ENCODE results near the gene CCDC182.

The CCDC182 gene

DNA sequence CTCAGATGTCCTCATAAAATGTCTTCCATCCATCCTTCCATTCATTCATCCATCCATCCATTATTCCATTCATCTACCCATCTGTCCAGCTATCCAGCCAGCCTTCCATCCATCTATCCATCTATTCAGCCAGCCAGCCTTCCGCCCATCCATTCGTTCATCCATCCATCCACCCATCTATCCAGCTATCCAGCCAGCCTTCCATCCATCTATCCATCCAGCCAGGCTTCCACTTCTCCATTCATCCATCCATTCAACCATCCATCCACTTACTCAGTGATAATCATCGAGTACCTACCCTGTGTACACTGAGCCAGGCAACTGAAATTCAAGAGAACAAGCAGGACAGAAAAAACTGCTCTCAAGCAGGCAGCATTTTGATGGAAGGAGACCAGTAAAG, 4.6 kb upstream of the CCDC182 start:
- TF ChIP-seq ZNF274 (IDR thresholded peaks at IDR 0.05; ENCODE audit: low read depth, low read length): no peak
- H3K4me3 ChIP-seq (ENCODE audit: low read length): no peak overlapping the region

DNA sequence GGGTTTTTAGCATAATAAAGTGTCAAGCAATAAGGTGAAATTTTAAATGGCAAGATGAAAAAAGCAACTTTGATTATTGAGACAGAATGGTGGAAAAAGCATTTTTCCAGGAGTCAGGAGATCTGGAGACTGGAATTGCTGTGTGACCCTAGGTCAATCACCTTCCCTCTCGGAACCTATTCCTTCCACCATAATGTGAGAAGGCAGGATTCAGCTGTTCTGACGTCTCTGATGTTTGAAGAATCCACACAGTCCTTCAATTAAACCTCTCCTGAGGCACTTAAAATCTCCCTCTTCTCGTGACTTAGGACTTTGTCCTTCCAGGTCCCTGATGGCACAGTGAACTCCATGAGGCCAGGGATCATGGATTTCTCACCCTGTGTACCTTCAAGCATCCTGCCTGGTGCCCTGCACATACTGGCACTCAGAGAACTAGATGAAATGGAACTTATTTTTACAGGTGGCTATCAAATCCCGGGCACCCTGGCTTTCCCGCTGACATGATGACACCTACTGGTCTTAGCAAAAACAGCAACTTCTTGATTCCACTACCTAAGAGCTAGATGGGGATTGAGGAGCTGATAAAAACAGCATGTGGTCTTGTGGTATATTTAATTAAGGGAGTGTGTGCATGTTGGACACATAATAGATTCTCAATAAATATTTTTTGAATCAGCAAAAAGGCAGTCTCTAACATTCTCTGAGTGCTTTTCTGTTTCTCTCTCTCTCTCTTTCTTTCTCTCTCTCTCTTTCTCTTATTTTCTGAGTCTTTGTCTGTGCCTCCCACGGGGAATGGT, 2.3 kb upstream of the CCDC182 start:
- TF ChIP-seq ZNF274 (IDR thresholded peaks at IDR 0.05; ENCODE audit: low read depth, low read length): no peak
- no peak overlapping the region for H3K4me3 ChIP-seq (ENCODE audit: low read length)

DNA sequence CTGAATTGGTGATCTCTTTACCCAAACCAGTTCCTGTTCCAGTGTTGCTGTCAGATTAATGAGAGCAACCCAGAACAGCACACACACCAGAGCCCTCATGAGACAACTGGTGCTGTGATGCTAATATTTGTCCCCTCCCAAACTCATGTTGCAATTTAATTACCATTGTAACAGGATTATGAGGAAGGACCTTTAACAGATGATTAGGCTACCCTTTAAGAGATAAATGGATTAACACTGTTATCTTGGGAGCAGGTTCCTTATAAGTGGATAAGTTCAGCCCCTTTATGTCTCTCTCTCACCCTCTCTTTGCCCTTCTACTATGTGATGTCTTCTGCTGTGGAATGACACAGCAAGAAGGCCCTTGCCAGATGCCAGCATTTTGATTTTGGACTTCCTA, 1.1 kb upstream of the CCDC182 start:
- TF ChIP-seq ZNF274 (IDR thresholded peaks at IDR 0.05; ENCODE audit: low read depth, low read length): no peak
- H3K4me3 ChIP-seq (ENCODE audit: low read length): no peak overlapping the region

DNA sequence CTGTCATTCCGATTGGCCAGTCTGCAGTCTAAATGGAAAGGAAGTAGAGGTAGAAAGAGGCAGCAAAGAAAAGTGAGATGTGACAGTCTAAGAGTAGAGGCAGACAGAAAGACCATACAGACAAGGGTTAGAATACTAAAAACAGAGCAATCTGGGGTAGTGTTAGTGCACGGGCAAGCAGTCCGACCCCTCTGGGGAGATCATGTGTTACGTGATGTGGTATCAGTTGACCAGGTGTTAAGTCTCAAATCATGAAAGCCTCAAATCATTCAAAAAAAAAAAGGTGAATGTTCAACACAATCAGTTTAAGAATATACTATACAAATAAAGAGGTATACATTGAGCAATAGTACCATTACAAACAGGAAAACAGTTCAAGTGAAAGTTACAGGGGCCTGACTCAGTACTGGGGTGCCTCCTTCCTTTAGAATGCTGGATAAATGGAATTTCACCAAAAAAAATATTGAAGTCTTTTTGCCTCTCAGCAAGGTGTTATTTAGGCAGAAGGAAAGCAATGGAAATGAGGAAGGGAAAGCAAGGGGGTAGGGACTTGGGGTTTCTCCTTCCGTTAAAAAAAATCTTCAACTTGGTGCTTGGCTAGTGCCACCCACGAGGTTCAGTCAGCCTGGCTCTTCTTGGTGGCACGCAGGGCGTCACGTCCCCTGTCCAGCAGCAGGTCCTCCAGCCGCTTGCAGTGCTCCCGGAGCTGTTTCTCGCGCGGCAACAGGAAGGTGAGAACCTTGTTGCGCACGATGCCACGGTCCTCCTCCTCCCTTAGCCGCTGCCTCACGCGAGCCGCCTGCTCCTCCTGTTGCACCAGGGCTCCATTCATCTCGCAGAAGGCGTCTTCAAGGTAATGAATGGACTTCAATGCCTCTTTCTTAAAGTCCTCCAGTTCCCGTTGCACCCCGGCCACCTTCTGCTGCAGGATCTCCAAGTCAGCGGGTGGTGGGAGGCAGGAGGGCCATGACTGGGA, 616 bp downstream of the CCDC182 start:
- no peak for TF ChIP-seq ZNF274 (IDR thresholded peaks at IDR 0.05; ENCODE audit: low read depth, low read length)

DNA sequence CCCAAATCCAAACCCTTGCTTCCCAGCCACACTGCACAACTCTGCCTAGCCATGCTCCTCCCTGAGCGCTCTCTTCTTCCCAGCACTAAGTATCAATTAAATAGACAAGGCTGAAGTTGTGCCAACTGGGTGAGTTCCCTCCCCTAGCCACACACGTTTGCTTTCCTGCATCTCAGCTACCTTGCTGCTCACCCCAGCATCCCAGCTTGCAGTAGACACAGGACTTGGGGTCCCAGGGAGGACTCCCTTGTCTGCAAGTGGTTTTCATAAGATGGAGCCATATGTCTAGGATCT, 4.9 kb downstream of the CCDC182 start:
- no peak for TF ChIP-seq ZNF274 (IDR thresholded peaks at IDR 0.05; ENCODE audit: low read depth, low read length)
- H3K4me3 ChIP-seq (ENCODE audit: low read length): no peak overlapping the region

More for the DNA sequence above, 616 bp downstream of the CCDC182 start:
- H3K4me3 ChIP-seq (ENCODE audit: low read length): no peak overlapping the region

DNA sequence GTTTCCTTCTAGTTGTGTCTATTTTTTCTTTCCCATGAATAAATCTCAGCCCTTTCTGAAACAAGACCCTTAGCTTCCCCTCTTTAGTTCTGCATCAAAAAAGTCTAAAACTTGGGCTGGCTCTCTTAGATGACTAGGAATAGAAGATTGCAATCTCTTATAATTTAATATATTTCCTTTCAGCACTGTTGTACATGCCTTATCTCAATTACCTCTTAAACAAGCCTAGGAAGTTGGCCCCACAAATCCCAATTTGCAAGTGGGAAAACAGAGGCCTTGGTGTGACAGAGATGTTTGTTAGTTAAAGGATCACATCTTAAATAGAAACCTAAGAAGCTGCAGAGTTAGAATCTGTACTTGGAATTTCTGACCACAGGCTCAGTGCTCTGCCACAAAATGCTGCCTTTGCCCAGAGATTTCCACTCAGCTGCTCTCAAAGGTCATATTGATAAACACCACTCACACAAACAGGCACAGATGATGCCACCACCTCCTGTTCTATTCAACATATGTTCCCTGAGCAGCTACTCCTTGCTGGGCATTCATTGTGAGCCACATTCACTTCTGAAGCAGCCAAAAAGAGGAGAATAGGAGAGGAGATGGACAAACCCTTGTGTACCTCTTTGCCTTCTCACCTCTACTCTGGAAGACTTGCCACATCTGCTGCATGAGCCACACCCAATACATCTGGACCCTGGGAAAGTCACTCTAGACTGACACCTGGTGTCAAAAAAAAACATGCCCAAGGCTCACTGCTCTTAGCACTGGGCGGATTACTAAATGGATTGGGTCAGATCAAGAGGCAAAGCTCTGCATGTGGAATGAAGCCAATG, 5.5 kb downstream of the CCDC182 start:
- no peak overlapping the region for H3K4me3 ChIP-seq (ENCODE audit: low read length)
- no peak for TF ChIP-seq ZNF274 (IDR thresholded peaks at IDR 0.05; ENCODE audit: low read depth, low read length)

DNA sequence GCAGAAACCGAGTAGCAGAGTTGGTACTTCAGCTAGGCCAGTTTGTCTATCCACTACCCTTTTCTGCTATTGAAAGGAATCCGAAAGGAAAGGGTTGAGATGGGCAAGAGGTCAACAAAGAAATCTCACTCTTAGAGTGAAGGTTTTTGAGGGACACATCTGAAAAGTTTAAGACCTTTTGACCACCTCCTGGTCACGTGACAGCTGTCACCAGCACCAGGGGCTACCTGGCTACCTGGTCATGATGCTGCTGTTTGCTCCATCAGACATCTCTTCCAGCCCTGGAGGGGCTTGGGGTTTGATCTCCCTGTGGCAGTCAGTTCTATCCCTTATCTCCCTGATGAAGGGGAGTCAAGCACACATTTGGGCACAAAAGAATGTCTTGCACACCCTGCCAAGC, 7.6 kb downstream of the CCDC182 start:
- no peak overlapping the region for H3K4me3 ChIP-seq (ENCODE audit: low read length)
- no peak for TF ChIP-seq ZNF274 (IDR thresholded peaks at IDR 0.05; ENCODE audit: low read depth, low read length)

DNA sequence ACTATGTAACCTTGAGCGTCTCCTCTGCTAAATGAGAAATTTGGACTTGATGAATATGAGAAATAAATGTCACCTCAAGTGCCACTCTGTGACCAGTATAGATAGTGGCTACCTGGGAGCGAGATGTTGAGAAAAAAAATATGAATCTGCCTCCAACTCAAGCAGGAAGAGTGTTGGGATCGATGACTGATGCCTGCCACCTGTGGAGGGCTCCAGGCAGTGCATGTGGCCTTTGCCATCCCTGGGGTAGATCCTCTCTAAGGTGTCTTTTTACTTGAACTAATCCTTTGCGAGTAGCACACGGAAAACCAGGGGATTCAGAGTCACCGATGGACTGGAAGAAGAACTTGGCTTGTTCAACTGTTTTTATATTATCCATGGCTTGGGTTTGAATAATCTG, 9.4 kb downstream of the CCDC182 start:
- H3K4me3 ChIP-seq (ENCODE audit: low read length): no peak overlapping the region
- no peak for TF ChIP-seq ZNF274 (IDR thresholded peaks at IDR 0.05; ENCODE audit: low read depth, low read length)

DNA sequence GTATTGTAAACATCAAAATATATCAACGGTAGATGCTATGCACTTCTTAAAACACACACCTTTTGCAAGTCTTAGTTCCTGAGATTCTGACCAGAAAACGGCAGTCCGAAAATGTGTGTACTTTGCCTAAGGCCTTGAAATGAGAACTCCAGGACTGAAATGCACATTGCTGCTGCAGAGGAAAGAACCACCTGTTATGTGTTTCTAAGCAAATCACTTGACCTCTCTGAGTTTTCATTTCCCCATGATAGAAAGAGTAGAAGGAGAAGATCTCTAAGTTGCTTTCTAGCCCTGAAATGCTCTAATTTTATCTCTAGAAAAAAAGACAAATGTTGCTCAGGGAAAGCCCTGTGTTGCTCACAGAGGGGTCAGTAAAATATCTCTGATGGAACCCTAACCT, 9.9 kb downstream of the CCDC182 start:
- TF ChIP-seq ZNF274 (IDR thresholded peaks at IDR 0.05; ENCODE audit: low read depth, low read length): no peak

DNA sequence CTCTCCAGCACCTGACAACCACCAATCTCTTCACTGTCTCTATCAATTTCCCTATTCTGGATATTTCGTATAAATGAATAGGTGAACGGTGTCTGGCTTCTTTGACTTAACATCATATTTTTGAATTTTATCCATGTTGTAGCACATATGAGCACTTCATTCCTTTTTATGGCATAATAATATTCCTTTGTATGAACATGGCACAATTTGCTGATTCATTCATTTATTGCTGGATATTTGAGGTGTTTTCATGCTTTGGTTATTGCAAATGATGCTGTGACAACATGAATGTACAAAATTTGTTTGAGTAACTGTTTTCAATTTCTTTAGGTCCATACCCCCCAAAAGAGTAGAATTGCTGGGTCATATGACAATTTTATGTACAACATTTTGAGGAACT, 12.0 kb downstream of the CCDC182 start:
- no peak overlapping the region for H3K4me3 ChIP-seq (ENCODE audit: low read length)

More for the DNA sequence above, 9.9 kb downstream of the CCDC182 start:
- H3K4me3 ChIP-seq (ENCODE audit: low read length): no peak overlapping the region

DNA sequence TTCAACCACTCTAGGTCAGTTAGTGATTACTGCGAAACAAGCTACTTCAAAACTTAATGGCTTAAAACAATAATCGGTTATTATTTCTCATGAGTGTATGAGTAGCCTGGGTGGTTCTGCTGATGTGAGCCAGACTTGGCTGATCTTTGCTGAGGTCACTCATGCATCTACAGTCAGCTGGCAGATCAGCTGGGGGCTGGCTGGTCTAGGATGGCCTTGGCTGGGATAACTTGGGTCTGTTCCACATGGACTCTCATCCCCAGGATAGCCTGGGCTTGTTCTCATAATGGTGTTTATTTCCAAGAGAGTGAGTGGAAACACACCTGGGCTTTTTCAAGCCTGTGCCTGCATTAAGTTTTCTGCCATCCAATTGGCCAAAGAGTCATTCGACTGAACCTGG, 13.0 kb downstream of the CCDC182 start:
- H3K4me3 ChIP-seq (ENCODE audit: low read length): no peak overlapping the region
- TF ChIP-seq ZNF274 (IDR thresholded peaks at IDR 0.05; ENCODE audit: low read depth, low read length): no peak

More for the DNA sequence above, 12.0 kb downstream of the CCDC182 start:
- TF ChIP-seq ZNF274 (IDR thresholded peaks at IDR 0.05; ENCODE audit: low read depth, low read length): no peak

DNA sequence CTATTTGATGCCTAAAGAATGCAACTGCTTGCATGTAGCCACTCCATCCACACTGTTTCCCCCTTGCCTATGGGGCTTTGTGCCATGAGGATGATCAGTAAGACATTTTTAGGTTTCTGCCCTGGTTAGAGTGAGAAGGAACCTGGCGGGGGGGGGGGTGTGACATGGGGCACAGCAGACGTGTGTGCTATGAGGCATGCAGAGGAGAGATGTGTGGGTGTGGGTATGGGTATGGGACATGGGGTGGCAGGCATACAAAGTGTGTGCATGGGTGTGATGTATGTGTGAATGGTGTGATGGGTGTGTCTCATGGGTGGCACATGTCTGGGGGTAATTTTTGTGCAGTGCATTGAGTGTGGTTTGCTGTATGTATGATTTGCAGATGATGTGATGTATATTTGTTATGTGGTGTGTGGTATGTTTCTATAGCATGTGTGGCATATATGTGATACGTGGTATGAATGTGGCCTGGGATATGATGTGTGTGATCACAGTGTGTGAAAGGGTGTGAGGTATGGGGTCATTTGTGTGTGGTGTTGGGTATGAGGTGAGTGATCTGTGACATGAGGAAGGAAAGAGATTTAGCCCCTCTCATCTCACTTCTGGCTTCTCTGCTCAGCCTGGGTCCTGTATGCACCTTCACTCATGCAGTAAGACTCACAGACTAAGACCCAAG, 14.9 kb downstream of the CCDC182 start:
- no peak overlapping the region for H3K4me3 ChIP-seq (ENCODE audit: low read length)
- no peak for TF ChIP-seq ZNF274 (IDR thresholded peaks at IDR 0.05; ENCODE audit: low read depth, low read length)

DNA sequence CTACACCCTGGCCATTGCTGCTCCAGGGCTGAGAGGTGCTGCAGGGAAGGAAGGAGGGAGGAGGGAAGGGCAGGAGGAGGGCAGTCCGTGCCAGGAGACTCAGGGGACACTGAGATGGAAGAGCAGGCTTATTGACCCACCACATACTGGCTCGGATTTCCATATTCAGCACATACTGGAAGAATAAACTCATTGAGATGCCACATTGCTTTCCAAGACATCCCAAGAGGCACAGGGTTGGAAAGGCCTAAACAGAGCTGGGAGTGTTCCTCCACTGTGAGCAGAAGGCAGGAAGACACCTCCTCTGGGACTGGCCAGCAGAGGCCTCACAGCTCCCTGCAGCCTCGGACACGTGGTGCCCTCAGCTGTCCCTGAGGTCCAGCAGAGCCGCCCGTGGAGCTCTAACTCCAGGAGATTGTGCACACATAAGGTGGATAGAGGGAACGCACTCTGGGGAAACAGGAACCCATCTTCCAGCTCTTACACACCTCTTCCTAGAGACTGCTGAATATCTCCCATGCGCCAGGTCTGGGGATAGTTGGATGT, 17.4 kb downstream of the CCDC182 start:
- no peak for TF ChIP-seq ZNF274 (IDR thresholded peaks at IDR 0.05; ENCODE audit: low read depth, low read length)
- no peak overlapping the region for H3K4me3 ChIP-seq (ENCODE audit: low read length)
